ENCODE measurements around the gene PTPN14.
"Not testable (repeated sequence)": the region's sequence is repeated elsewhere in the genome, so short reads cannot be mapped to it uniquely, and the experiment has no call there.

Gene PTPN14

GRCh38 chr1:214551436-214552173 lies at the start of gene PTPN14:
Gene PTPN14, minus strand, starts transcription at chr1:214551602. Its CDS starts 86,799 bp downstream, at chr1:214464803.
- peaks cover 13% of the 10 kb centered on the region for H3K4me1 Mint-ChIP-seq (ENCODE audit: low read depth)
- H3K9me3 Mint-ChIP-seq: no peaks in the 10 kb centered on the region
- H3K4me3 Mint-ChIP-seq: peak within 1 kb of the TSS; percentile 72
- no peaks in the 10 kb centered on the region for H3K36me3 Mint-ChIP-seq (ENCODE audit: low read depth)
- intact Hi-C loops (cut with micrococcal nuclease): no loop called here
- H3K27ac Mint-ChIP-seq: no peak within 1 kb of the TSS
- peaks cover 61% of the 10 kb centered on the region for H3K27me3 Mint-ChIP-seq

GRCh38 chr1:214593158-214593557 lies 41.8 kb upstream of the PTPN14 start:
- intact Hi-C loops (cut with micrococcal nuclease): no loop called here

GRCh38 chr1:214591918-214592317 lies 40.5 kb upstream of the PTPN14 start:
- H3K9me3 Mint-ChIP-seq; H3K36me3 Mint-ChIP-seq (ENCODE audit: low read depth); intact Hi-C loops (cut with micrococcal nuclease); H3K4me1 Mint-ChIP-seq (ENCODE audit: low read depth); H3K4me3 Mint-ChIP-seq; H3K27me3 Mint-ChIP-seq; H3K27ac Mint-ChIP-seq: not testable (repeated sequence)

More at GRCh38 chr1:214593158-214593557, 41.8 kb upstream of the PTPN14 start:
- peaks cover 8% of the 10 kb centered on the region for H3K27me3 Mint-ChIP-seq
- no peak overlapping the region for H3K27ac Mint-ChIP-seq
- H3K4me1 Mint-ChIP-seq (ENCODE audit: low read depth): no peaks in the 10 kb centered on the region
- no peak overlapping the region for H3K4me3 Mint-ChIP-seq
- no peaks in the 10 kb centered on the region for H3K9me3 Mint-ChIP-seq
- no peaks in the 10 kb centered on the region for H3K36me3 Mint-ChIP-seq (ENCODE audit: low read depth)

- Mint-ChIP-seq H3K27ac (no peak overlapping the region), H3K36me3 (ENCODE audit: low read depth) (no peaks in the 10 kb centered on the region), H3K4me3 (no peak overlapping the region), H3K9me3 (no peaks in the 10 kb centered on the region), H3K4me1 (ENCODE audit: low read depth) (no peaks in the 10 kb centered on the region), H3K27me3 (peaks cover 8% of the 10 kb centered on the region)
- intact Hi-C loops (cut with micrococcal nuclease): no loop called here
These were observed 39.3 kb upstream of the PTPN14 start for GRCh38 chr1:214590696-214591095.

GRCh38 chr1:214588963-214589597 lies 37.7 kb upstream of the PTPN14 start:
- Mint-ChIP-seq H3K9me3 (no peaks in the 10 kb centered on the region), H3K4me1 (ENCODE audit: low read depth) (no peaks in the 10 kb centered on the region), H3K27me3 (peaks cover 8% of the 10 kb centered on the region), H3K4me3 (no peak overlapping the region), H3K36me3 (ENCODE audit: low read depth) (no peaks in the 10 kb centered on the region), H3K27ac (no peak overlapping the region)
- intact Hi-C loops (cut with micrococcal nuclease): no loop called here

GRCh38 chr1:214587165-214587564 lies 35.8 kb upstream of the PTPN14 start:
- no peak overlapping the region for H3K4me3 Mint-ChIP-seq
- H3K4me1 Mint-ChIP-seq (ENCODE audit: low read depth): no peaks in the 10 kb centered on the region
- no peak overlapping the region for H3K27ac Mint-ChIP-seq
- no peaks in the 10 kb centered on the region for H3K9me3 Mint-ChIP-seq
- no peaks in the 10 kb centered on the region for H3K36me3 Mint-ChIP-seq (ENCODE audit: low read depth)
- peaks cover 8% of the 10 kb centered on the region for H3K27me3 Mint-ChIP-seq
- intact Hi-C loops (cut with micrococcal nuclease): no loop called here

- Mint-ChIP-seq H3K9me3 (no peaks in the 10 kb centered on the region), H3K4me1 (ENCODE audit: low read depth) (no peaks in the 10 kb centered on the region), H3K27ac (no peak overlapping the region), H3K4me3 (no peak overlapping the region), H3K27me3 (peaks cover 4% of the 10 kb centered on the region), H3K36me3 (ENCODE audit: low read depth) (no peaks in the 10 kb centered on the region)
- intact Hi-C loops (cut with micrococcal nuclease): no loop called here
These were observed 35.2 kb upstream of the PTPN14 start for GRCh38 chr1:214586621-214587020.

GRCh38 chr1:214584805-214585766 lies 33.7 kb upstream of the PTPN14 start:
- Mint-ChIP-seq H3K27me3 (no peaks in the 10 kb centered on the region), H3K4me1 (ENCODE audit: low read depth) (no peaks in the 10 kb centered on the region), H3K27ac (no peak overlapping the region), H3K4me3 (no peak overlapping the region), H3K36me3 (ENCODE audit: low read depth) (no peaks in the 10 kb centered on the region), H3K9me3 (no peaks in the 10 kb centered on the region)
- intact Hi-C loops (cut with micrococcal nuclease): no loop called here

- Mint-ChIP-seq H3K36me3 (ENCODE audit: low read depth) (no peaks in the 10 kb centered on the region), H3K4me3 (no peak overlapping the region), H3K9me3 (no peaks in the 10 kb centered on the region), H3K27ac (no peak overlapping the region), H3K4me1 (ENCODE audit: low read depth) (no peaks in the 10 kb centered on the region), H3K27me3 (no peaks in the 10 kb centered on the region)
- intact Hi-C loops (cut with micrococcal nuclease): no loop called here
These were observed 32.6 kb upstream of the PTPN14 start for GRCh38 chr1:214583824-214584554.

- no peaks in the 10 kb centered on the region for H3K36me3 Mint-ChIP-seq (ENCODE audit: low read depth)
- H3K4me1 Mint-ChIP-seq (ENCODE audit: low read depth): no peaks in the 10 kb centered on the region
- H3K9me3 Mint-ChIP-seq: peaks cover 1% of the 10 kb centered on the region
- no peak overlapping the region for H3K27ac Mint-ChIP-seq
- no peaks in the 10 kb centered on the region for H3K27me3 Mint-ChIP-seq
- H3K4me3 Mint-ChIP-seq: no peak overlapping the region
- intact Hi-C loops (cut with micrococcal nuclease): no loop called here
These were observed 31.7 kb upstream of the PTPN14 start for GRCh38 chr1:214583113-214583512.

GRCh38 chr1:214582289-214582891 lies 31.0 kb upstream of the PTPN14 start:
- H3K4me3 Mint-ChIP-seq: no peak overlapping the region
- H3K4me1 Mint-ChIP-seq (ENCODE audit: low read depth): no peaks in the 10 kb centered on the region
- no peaks in the 10 kb centered on the region for H3K27me3 Mint-ChIP-seq
- no peak overlapping the region for H3K27ac Mint-ChIP-seq
- peaks cover 9% of the 10 kb centered on the region for H3K9me3 Mint-ChIP-seq
- H3K36me3 Mint-ChIP-seq (ENCODE audit: low read depth): no peaks in the 10 kb centered on the region
- intact Hi-C loops (cut with micrococcal nuclease): no loop called here

- Mint-ChIP-seq H3K36me3 (ENCODE audit: low read depth) (no peaks in the 10 kb centered on the region), H3K27ac (no peak overlapping the region), H3K4me3 (no peak overlapping the region), H3K27me3 (no peaks in the 10 kb centered on the region), H3K4me1 (ENCODE audit: low read depth) (no peaks in the 10 kb centered on the region), H3K9me3 (peaks cover 15% of the 10 kb centered on the region)
- intact Hi-C loops (cut with micrococcal nuclease): no loop called here
These were observed 30.4 kb upstream of the PTPN14 start for GRCh38 chr1:214581785-214582184.

- Mint-ChIP-seq H3K9me3 (peaks cover 29% of the 10 kb centered on the region), H3K27ac (no peak overlapping the region), H3K4me1 (ENCODE audit: low read depth) (no peaks in the 10 kb centered on the region), H3K4me3 (no peak overlapping the region), H3K36me3 (ENCODE audit: low read depth) (peaks cover 5% of the 10 kb centered on the region), H3K27me3 (no peaks in the 10 kb centered on the region)
- intact Hi-C loops (cut with micrococcal nuclease): no loop called here
These were observed 27.8 kb upstream of the PTPN14 start for GRCh38 chr1:214579183-214579582.

Data from dendritic cell treated with granulocyte-macrophage colony-stimulating factor and Interleukin-4, amounts not matched to agents 40 ng/mL and 50 ng/mL, for 4 days (primary cell).